Fibroblast of lung (primary cell): ENCODE results near the gene FRMD4A.

Experiments used
- EZH2 ChIP-seq: IDR thresholded peaks from 2 replicates; pipeline ENCODE4 v1.5.1; 2012; ENCODE audit warnings: low read length, control low read depth, mild to moderate bottlenecking; ENCODE audit errors: missing control alignments
- TF ChIP-seq, protein P1 (sequence below), 2 donors: IDR thresholded peaks in 1 of 2; conservative IDR thresholded peaks in 1 of 2; 1 replicate in 1 of 2; 2 replicates in 1 of 2; pipeline ENCODE4 v1.5.1; 2011 to 2012; ENCODE audit warnings: low read length in 2 of 2, control low read depth in 1 of 2, inconsistent platforms in 1 of 2, low read depth in 1 of 2, mild to moderate bottlenecking in 1 of 2

DNA sequence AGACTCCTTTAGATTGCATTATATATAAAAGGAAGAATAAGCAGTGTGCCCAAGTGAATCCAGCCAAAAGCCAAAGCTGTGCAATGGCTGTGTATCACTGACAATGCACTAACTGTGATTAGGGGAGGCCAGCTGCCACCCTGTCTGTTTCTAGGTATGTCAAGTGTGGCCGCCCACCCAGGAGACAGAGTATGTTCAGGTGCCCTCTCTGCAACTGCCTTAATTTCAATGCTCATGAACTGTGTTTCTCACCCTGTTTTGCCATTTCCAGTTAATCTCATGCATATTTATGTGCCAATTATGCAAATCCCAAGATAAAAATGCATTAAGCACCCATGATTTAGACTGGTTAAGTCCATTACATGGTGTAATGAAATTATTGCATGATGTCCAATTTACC, 159.4 kb downstream of the FRMD4A start:
- TF ChIP-seq, protein P1, sequence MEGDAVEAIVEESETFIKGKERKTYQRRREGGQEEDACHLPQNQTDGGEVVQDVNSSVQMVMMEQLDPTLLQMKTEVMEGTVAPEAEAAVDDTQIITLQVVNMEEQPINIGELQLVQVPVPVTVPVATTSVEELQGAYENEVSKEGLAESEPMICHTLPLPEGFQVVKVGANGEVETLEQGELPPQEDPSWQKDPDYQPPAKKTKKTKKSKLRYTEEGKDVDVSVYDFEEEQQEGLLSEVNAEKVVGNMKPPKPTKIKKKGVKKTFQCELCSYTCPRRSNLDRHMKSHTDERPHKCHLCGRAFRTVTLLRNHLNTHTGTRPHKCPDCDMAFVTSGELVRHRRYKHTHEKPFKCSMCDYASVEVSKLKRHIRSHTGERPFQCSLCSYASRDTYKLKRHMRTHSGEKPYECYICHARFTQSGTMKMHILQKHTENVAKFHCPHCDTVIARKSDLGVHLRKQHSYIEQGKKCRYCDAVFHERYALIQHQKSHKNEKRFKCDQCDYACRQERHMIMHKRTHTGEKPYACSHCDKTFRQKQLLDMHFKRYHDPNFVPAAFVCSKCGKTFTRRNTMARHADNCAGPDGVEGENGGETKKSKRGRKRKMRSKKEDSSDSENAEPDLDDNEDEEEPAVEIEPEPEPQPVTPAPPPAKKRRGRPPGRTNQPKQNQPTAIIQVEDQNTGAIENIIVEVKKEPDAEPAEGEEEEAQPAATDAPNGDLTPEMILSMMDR (conservative IDR thresholded peaks at IDR 0.05 in 1 of 2, IDR thresholded peaks at IDR 0.05 in 1 of 2; ENCODE audit: low read depth in 1 of 2, low read length in 2 of 2), result no peak
- no peak for TF ChIP-seq EZH2
